SK-N-SH treated with all-trans-retinoic acid at 6 μM for 48 hours (cell line): ENCODE measurements around the gene CSRNP3.

ENCODE experiments used
- ATAC-seq: fragments of 200-7000 bp; cut with Tn5 transposase; 3 replicates; pipeline ENCODE4 v1.9.1; 2020; ENCODE audit warnings: mild to moderate bottlenecking, moderate library complexity
- BACH2 ChIP-seq: fragments of 250-450 bp; sonication (Bioruptor Pico); IDR thresholded peaks from 2 replicates; pipeline ENCODE4 v1.9.0; 2021; ENCODE audit warnings: mild to moderate bottlenecking, borderline replicate concordance
- CREB5 ChIP-seq: fragments of 250-450 bp; sonication (Bioruptor Pico); IDR thresholded peaks from 2 replicates; pipeline ENCODE4 v1.5.1; 2020; ENCODE audit warnings: low read depth, mild to moderate bottlenecking, moderate library complexity
- CSDC2 ChIP-seq: fragments of 250-450 bp; sonication (Bioruptor Pico); IDR thresholded peaks from 2 replicates; pipeline ENCODE4 v1.5.0; 2020; ENCODE audit warnings: mild to moderate bottlenecking, moderate library complexity
- ESRRG ChIP-seq: fragments of 250-450 bp; sonication (Bioruptor Pico); IDR thresholded peaks from 2 replicates; pipeline ENCODE4 v1.6.1; 2021; ENCODE audit warnings: mild to moderate bottlenecking
- GLIS3 ChIP-seq: fragments of 250-450 bp; sonication (Bioruptor Pico); IDR thresholded peaks from 2 replicates; pipeline ENCODE4 v1.5.0; 2020; ENCODE audit warnings: mild to moderate bottlenecking, moderate library complexity
- ISL1 ChIP-seq: fragments of 250-450 bp; sonication (Bioruptor Pico); IDR thresholded peaks from 2 replicates; pipeline ENCODE4 v2.1.2; 2022; ENCODE audit warnings: mild to moderate bottlenecking, moderate library complexity
- PPARA ChIP-seq: fragments of 250-450 bp; sonication (Bioruptor Pico); IDR thresholded peaks from 2 replicates; pipeline ENCODE4 v1.5.0; 2020; ENCODE audit warnings: mild to moderate bottlenecking, borderline replicate concordance
- RARB ChIP-seq: fragments of 250-450 bp; sonication (Bioruptor Pico); IDR thresholded peaks from 2 replicates; pipeline ENCODE4 v1.8.0; 2021; ENCODE audit warnings: mild to moderate bottlenecking, moderate library complexity
- SNAI2 ChIP-seq: fragments of 250-450 bp; sonication (Bioruptor Pico); IDR thresholded peaks from 2 replicates; pipeline ENCODE4 v1.5.0; 2020; ENCODE audit warnings: mild to moderate bottlenecking, moderate library complexity
- TCF4 ChIP-seq: fragments of 250-450 bp; sonication (Bioruptor Pico); IDR thresholded peaks from 2 replicates; pipeline ENCODE4 v1.8.0; 2021; ENCODE audit warnings: mild to moderate bottlenecking, moderate library complexity, borderline replicate concordance
- TOX ChIP-seq: fragments of 250-450 bp; sonication (Bioruptor Pico); IDR thresholded peaks from 2 replicates; pipeline ENCODE4 v1.8.0; 2021; ENCODE audit warnings: mild to moderate bottlenecking, moderate library complexity, borderline replicate concordance
- ZC3H10 ChIP-seq: fragments of 250-450 bp; sonication (Bioruptor Pico); IDR thresholded peaks from 2 replicates; pipeline ENCODE4 v1.5.1; 2021; ENCODE audit warnings: mild to moderate bottlenecking, moderate library complexity
- ZFP3 ChIP-seq: fragments of 250-450 bp; sonication (Bioruptor Pico); IDR thresholded peaks from 2 replicates; pipeline ENCODE4 v1.5.0; 2020; ENCODE audit warnings: mild to moderate bottlenecking, moderate library complexity
- ZFP30 ChIP-seq: fragments of 450-650 bp; formaldehyde crosslinking; IDR thresholded peaks from 2 replicates; pipeline ENCODE4 v1.5.0; 2022; ENCODE audit warnings: mild to moderate bottlenecking, moderate library complexity
- ZNF565 ChIP-seq: fragments of 450-650 bp; formaldehyde crosslinking; conservative IDR thresholded peaks from 2 replicates; pipeline ENCODE4 v1.5.0; 2020; ENCODE audit warnings: low read depth, mild to moderate bottlenecking, moderate library complexity
- ZNF70 ChIP-seq: fragments of 450-650 bp; formaldehyde crosslinking; IDR thresholded peaks from 2 replicates; pipeline ENCODE4 v1.5.0; 2020; ENCODE audit warnings: mild to moderate bottlenecking, moderate library complexity
- ZNF8 ChIP-seq: fragments of 450-650 bp; formaldehyde crosslinking; IDR thresholded peaks from 2 replicates; pipeline ENCODE4 v1.5.0; 2020; ENCODE audit warnings: mild to moderate bottlenecking, moderate library complexity
- TF ChIP-seq, protein P1 (sequence below): fragments of 250-450 bp; sonication (Bioruptor Pico); IDR thresholded peaks from 2 replicates; pipeline ENCODE4 v1.8.0; 2020; ENCODE audit warnings: mild to moderate bottlenecking, moderate library complexity, borderline replicate concordance
- TF ChIP-seq, protein P2 (sequence below): fragments of 250-450 bp; sonication (Bioruptor Pico); IDR thresholded peaks from 2 replicates; pipeline ENCODE4 v1.8.0; 2021; ENCODE audit warnings: low read depth, mild to moderate bottlenecking, moderate library complexity, borderline replicate concordance
- TF ChIP-seq, protein P3 (sequence below): fragments of 250-450 bp; sonication (Bioruptor Pico); IDR thresholded peaks from 2 replicates; pipeline ENCODE4 v1.5.0; 2020; ENCODE audit warnings: mild to moderate bottlenecking, moderate library complexity
- TF ChIP-seq, protein P4 (sequence below): fragments of 250-450 bp; sonication (Bioruptor Pico); IDR thresholded peaks from 2 replicates; pipeline ENCODE4 v1.5.1; 2021; ENCODE audit warnings: mild to moderate bottlenecking, moderate library complexity

CSRNP3 gene

DNA sequence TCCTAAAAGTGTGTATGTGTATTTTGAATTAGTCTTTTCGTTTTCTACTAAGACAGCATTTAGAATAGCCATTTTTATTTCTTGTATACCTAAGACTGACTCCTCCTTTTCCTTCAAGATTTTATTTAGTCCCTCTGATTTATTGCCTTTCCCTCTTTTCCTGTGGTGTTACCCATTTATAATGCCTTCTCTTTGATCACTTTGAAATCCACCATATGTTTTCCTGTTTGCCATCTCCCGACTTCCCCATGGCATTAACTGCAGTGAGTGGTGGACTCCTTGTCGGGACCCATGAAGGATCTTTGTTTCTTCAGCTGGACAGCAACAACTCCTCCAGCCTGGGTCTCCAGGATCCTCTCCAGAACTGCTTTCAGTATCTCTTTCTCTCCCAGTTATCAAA, 160.7 kb downstream of the CSRNP3 start (continued):
- TF ChIP-seq, protein P1, sequence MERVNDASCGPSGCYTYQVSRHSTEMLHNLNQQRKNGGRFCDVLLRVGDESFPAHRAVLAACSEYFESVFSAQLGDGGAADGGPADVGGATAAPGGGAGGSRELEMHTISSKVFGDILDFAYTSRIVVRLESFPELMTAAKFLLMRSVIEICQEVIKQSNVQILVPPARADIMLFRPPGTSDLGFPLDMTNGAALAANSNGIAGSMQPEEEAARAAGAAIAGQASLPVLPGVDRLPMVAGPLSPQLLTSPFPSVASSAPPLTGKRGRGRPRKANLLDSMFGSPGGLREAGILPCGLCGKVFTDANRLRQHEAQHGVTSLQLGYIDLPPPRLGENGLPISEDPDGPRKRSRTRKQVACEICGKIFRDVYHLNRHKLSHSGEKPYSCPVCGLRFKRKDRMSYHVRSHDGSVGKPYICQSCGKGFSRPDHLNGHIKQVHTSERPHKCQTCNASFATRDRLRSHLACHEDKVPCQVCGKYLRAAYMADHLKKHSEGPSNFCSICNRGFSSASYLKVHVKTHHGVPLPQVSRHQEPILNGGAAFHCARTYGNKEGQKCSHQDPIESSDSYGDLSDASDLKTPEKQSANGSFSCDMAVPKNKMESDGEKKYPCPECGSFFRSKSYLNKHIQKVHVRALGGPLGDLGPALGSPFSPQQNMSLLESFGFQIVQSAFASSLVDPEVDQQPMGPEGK (CRISPR knock-in tag) = no peak

GRCh38 chr2:165631089-165631488, 161.6 kb downstream of the CSRNP3 start:
- ATAC-seq = no peak
- TF ChIP-seq, protein P2, sequence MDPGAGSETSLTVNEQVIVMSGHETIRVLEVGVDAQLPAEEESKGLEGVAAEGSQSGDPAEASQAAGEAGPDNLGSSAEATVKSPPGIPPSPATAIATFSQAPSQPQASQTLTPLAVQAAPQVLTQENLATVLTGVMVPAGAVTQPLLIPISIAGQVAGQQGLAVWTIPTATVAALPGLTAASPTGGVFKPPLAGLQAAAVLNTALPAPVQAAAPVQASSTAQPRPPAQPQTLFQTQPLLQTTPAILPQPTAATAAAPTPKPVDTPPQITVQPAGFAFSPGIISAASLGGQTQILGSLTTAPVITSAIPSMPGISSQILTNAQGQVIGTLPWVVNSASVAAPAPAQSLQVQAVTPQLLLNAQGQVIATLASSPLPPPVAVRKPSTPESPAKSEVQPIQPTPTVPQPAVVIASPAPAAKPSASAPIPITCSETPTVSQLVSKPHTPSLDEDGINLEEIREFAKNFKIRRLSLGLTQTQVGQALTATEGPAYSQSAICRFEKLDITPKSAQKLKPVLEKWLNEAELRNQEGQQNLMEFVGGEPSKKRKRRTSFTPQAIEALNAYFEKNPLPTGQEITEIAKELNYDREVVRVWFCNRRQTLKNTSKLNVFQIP (CRISPR knock-in tag) = no peak
- TF ChIP-seq ZNF70 (CRISPR knock-in tag) = no peak
- TF ChIP-seq BACH2 (CRISPR knock-in tag) = no peak
- no peak for TF ChIP-seq SNAI2
- TF ChIP-seq ZNF8 (CRISPR knock-in tag) = no peak
- TF ChIP-seq RARB = no peak
- no peak for TF ChIP-seq TOX (CRISPR knock-in tag)
- no peak for TF ChIP-seq ZFP30 (CRISPR knock-in tag)
- TF ChIP-seq ESRRG = no peak

- no peak for ATAC-seq
- TF ChIP-seq TOX (CRISPR knock-in tag) (no peak), ZNF565 (CRISPR knock-in tag) (no peak), GLIS3 (no peak), CREB5 (CRISPR knock-in tag) (0 out of 2 replicates have a peak, but pooled peaks have one; percentile 31), ZNF8 (CRISPR knock-in tag) (peak; percentile 20; the same call in 1 of the 2 replicates), ZNF70 (CRISPR knock-in tag) (0 out of 2 replicates have a peak, but pooled peaks have one; percentile 5), TCF4 (CRISPR knock-in tag) (peak; percentile 93), ZFP3 (CRISPR knock-in tag) (no peak), ESRRG (no peak; the same call in 1 of the 2 replicates), RARB (no peak), SNAI2 (no peak), PPARA (CRISPR knock-in tag) (no peak), CSDC2 (CRISPR knock-in tag) (no peak), ISL1 (CRISPR knock-in tag) (peak; percentile 90), ZC3H10 (no peak), ZFP30 (CRISPR knock-in tag) (no peak)
- TF ChIP-seq, protein P1 (CRISPR knock-in tag) = no peak
- TF ChIP-seq, protein P3, sequence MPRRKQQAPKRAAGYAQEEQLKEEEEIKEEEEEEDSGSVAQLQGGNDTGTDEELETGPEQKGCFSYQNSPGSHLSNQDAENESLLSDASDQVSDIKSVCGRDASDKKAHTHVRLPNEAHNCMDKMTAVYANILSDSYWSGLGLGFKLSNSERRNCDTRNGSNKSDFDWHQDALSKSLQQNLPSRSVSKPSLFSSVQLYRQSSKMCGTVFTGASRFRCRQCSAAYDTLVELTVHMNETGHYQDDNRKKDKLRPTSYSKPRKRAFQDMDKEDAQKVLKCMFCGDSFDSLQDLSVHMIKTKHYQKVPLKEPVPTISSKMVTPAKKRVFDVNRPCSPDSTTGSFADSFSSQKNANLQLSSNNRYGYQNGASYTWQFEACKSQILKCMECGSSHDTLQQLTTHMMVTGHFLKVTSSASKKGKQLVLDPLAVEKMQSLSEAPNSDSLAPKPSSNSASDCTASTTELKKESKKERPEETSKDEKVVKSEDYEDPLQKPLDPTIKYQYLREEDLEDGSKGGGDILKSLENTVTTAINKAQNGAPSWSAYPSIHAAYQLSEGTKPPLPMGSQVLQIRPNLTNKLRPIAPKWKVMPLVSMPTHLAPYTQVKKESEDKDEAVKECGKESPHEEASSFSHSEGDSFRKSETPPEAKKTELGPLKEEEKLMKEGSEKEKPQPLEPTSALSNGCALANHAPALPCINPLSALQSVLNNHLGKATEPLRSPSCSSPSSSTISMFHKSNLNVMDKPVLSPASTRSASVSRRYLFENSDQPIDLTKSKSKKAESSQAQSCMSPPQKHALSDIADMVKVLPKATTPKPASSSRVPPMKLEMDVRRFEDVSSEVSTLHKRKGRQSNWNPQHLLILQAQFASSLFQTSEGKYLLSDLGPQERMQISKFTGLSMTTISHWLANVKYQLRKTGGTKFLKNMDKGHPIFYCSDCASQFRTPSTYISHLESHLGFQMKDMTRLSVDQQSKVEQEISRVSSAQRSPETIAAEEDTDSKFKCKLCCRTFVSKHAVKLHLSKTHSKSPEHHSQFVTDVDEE (CRISPR knock-in tag) = peak; percentile 81
- TF ChIP-seq, protein P2 (CRISPR knock-in tag) = no peak; the same call in 1 of the 2 replicates
- TF ChIP-seq, protein P4, sequence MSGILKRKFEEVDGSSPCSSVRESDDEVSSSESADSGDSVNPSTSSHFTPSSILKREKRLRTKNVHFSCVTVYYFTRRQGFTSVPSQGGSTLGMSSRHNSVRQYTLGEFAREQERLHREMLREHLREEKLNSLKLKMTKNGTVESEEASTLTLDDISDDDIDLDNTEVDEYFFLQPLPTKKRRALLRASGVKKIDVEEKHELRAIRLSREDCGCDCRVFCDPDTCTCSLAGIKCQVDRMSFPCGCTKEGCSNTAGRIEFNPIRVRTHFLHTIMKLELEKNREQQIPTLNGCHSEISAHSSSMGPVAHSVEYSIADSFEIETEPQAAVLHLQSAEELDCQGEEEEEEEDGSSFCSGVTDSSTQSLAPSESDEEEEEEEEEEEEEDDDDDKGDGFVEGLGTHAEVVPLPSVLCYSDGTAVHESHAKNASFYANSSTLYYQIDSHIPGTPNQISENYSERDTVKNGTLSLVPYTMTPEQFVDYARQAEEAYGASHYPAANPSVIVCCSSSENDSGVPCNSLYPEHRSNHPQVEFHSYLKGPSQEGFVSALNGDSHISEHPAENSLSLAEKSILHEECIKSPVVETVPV (CRISPR knock-in tag) = peak; percentile 82; the same call in 1 of the 2 replicates
These were observed 163.1 kb downstream of the CSRNP3 start for GRCh38 chr2:165632594-165632993.
